ENCODE data around the gene GOLGB1. TPM values are rescaled to one million over a fixed set of nuclear protein-coding genes. Genes with fewer than 3 reads are reported as not detected.
"Not testable (repeated sequence)": the region's sequence is repeated elsewhere in the genome, so short reads cannot be mapped to it uniquely, and the experiment has no call there.

GOLGB1 gene
- polyA plus RNA-seq, 2 of the 4 experiments (the other 2 are of a cell fraction) = 11.9 to 27.0 TPM

DNA sequence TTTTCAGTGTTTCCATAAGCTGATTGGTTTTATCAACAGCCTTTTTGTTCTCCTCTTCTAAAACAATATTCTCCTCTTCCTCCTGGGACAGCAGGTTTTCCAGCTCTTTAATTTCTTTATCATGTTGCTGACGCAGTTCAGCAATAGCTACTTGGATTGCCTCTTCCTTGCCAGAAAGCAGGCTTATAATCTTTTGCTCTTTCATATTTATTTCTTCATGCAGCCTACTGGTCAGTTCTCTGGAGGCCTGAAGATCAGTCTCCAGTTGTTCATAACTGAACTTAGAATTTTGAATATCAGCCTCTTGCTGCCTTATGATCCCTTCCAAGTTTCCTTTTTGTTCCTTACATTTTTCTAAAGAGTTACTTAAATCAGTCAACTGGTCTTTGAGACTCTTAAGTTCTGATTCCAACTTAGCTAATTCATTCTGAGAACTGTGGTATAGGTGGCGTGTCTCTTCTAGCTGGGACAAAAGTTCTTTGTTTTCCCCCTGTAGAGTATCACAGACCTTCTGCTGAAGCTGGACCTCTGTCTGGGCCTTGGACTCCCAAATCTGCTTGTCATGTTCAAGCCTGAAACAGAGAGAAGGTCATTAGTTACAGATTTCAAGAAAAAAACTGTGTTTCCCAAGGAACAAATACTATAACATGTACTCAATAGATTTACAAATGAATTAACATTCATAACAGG, 57.4 kb downstream of the GOLGB1 start:
- Histone ChIP-seq H3K9me3 (no peaks in the 10 kb centered on the region), H3K4me3 (no peak overlapping the region), H3K27ac (no peak overlapping the region), H3K4me2 (no peak overlapping the region), H3K4me1 (no peaks in the 10 kb centered on the region)
- CTCF ChIA-PET = no interaction called here
- POLR2A ChIA-PET = no interaction called here
- DNase-seq (ENCODE audit: low read depth in 1 of 2, low spot score in 1 of 2) (no peak), ATAC-seq (no peak), FAIRE-seq (no peak)
- WGBS (ENCODE audit: missing lambda C conversion rate) = 90% methylated on average over 2 of the region's 2 CpGs
- TF ChIP-seq ZSCAN20 (CRISPR knock-in tag; IDR thresholded peaks at IDR 0.05) (no peak), HDAC2 (IDR thresholded peaks at IDR 0.05) (no peak), GATA3 (IDR thresholded peaks at IDR 0.05; ENCODE audit: borderline replicate concordance) (no peak), JUNB (IDR thresholded peaks at IDR 0.05) (no peak), CHD4 (IDR thresholded peaks at IDR 0.05; ENCODE audit: borderline replicate concordance) (no peak), TP53 (CRISPR knock-in tag; IDR thresholded peaks at IDR 0.05) (no peak), HOXB5 (CRISPR knock-in tag; IDR thresholded peaks at IDR 0.05) (no peak), PHF8 (IDR thresholded peaks at IDR 0.05; ENCODE audit: borderline replicate concordance, low read depth) (no peak), EHF (CRISPR knock-in tag; IDR thresholded peaks at IDR 0.05) (no peak), NR3C1 (IDR thresholded peaks at IDR 0.05) (no peak), CBX2 (IDR thresholded peaks at IDR 0.05; ENCODE audit: borderline replicate concordance, low read depth) (no peak), JUN (IDR thresholded peaks at IDR 0.05) (no peak)

DNA sequence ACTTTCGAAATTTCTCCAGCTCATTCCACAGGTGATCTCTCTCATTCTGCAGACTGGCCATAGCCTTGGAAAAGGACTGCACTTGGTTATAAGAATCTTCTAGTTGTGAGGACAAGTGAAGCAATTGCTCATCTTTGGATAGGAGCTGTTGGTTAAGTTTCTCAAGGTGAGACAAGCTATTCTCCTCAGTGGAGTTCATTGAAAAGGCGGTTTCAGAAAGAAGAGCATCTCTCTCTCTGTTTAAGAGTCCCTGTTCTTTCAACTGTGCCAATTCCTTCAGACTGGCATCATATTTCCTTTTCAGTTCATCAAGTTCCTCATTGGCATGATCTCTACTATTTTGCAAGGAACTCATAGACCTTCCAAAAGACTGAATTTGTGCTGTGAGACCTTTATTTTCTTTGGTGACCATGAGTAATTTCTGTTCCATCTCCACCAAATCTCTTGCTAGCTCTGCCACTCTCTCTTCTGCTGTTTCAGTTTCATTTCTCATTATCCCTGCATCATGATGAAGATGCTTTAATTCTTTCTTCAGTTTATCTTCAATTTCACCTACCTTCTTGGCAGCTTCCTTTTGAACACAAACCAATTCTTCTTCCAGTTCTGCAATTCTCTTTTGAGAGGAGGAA, 58.6 kb downstream of the GOLGB1 start:
- CTCF ChIA-PET = interaction anchor here (0.9 kb wide), 1 partner anchor 410 kb away, joined by 3 read pairs; no protein-coding TSS in a partner anchor

DNA sequence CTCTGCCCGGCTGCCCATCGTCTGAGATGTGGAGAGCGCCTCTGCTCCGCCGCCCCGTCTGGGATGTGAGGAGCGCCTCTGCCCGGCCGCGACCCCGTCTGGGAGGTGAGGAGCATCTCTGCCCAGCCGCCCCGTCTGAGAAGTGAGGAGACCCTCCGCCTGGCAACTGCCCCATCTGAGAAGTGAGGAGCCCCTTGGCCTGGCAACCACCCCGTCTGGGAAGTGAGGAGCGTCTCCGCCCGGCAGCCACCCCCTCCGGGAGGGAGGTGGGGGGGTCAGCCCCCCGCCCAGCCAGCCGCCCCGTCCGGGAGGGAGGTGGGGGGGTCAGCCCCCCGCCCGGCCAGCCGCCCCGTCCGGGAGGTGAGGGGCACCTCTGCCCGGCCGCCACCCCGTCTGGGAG, 60.8 kb downstream of the GOLGB1 start:
- FAIRE-seq, POLR2A ChIA-PET: not testable (repeated sequence)

More for the DNA sequence above, 58.6 kb downstream of the GOLGB1 start:
- Histone ChIP-seq H3K4me1 (no peaks in the 10 kb centered on the region), H3K4me3 (no peak overlapping the region), H3K9me3 (no peaks in the 10 kb centered on the region), H3K27ac (no peak overlapping the region), H3K4me2 (no peak overlapping the region)
- DNase-seq (ENCODE audit: low read depth in 1 of 2, low spot score in 1 of 2) = no peak
- WGBS (ENCODE audit: missing lambda C conversion rate) = 94% methylated on average over 2 of the region's 2 CpGs
- TF ChIP-seq HOXB5 (CRISPR knock-in tag; IDR thresholded peaks at IDR 0.05) = no peak
- no peak for TF ChIP-seq KDM5A (IDR thresholded peaks at IDR 0.05)
- TF ChIP-seq SMC3 (IDR thresholded peaks at IDR 0.05) = no peak
- no peak for TF ChIP-seq ZSCAN20 (CRISPR knock-in tag; IDR thresholded peaks at IDR 0.05)
- no peak for TF ChIP-seq ZFP36 (IDR thresholded peaks at IDR 0.05; ENCODE audit: borderline replicate concordance, partially characterized antibody)
- TF ChIP-seq MAFK (IDR thresholded peaks at IDR 0.05; ENCODE audit: partially characterized antibody) = no peak
- TF ChIP-seq, protein P1, sequence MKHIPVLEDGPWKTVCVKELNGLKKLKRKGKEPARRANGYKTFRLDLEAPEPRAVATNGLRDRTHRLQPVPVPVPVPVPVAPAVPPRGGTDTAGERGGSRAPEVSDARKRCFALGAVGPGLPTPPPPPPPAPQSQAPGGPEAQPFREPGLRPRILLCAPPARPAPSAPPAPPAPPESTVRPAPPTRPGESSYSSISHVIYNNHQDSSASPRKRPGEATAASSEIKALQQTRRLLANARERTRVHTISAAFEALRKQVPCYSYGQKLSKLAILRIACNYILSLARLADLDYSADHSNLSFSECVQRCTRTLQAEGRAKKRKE (CRISPR knock-in tag; IDR thresholded peaks at IDR 0.05; ENCODE audit: low read depth) = no peak
- no peak for TF ChIP-seq BHLHE40 (IDR thresholded peaks at IDR 0.05; ENCODE audit: low read depth, low read length)
- TF ChIP-seq JUNB (IDR thresholded peaks at IDR 0.05) = no peak
- no peak for TF ChIP-seq NR3C1 (IDR thresholded peaks at IDR 0.05)
- no peak for TF ChIP-seq HEYL (CRISPR knock-in tag; IDR thresholded peaks at IDR 0.05)
- TF ChIP-seq PHF8 (IDR thresholded peaks at IDR 0.05; ENCODE audit: borderline replicate concordance, low read depth) = no peak
- FAIRE-seq = no peak
- POLR2A ChIA-PET = no interaction called here
- no peak for ATAC-seq

DNA sequence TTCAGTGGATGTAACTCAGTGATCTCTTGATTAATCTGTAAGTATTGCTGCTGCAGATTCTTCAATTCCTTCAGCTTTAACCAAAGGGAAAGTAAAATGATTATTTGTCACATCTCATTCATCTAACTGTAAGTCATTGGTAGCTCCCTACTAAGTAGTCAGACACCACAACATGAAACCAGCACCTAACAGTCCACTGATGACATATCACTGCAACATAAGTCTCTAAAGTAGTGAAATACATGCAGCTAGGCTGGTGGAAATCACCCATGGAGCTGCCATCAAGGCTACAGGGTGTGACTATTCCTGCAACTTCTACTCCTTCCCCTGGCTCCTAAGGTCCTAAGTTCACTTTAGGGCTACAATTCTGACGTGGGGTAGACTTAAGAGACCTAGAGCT, 67.7 kb downstream of the GOLGB1 start:
- no peak for DNase-seq (ENCODE audit: low read depth in 1 of 2, low spot score in 1 of 2)
- no peak overlapping the region for H3K4me3 ChIP-seq
- POLR2A ChIA-PET = no interaction called here
- ATAC-seq = no peak
- H3K27ac ChIP-seq = no peak overlapping the region
- no peak overlapping the region for H3K4me2 ChIP-seq
- H3K9me3 ChIP-seq = peaks cover 10% of the 10 kb centered on the region; the same call in 1 of the 3 replicates
- TF ChIP-seq MYC (IDR thresholded peaks at IDR 0.05; ENCODE audit: borderline replicate concordance, low read length) = no peak
- TF ChIP-seq ZFP36 (IDR thresholded peaks at IDR 0.05; ENCODE audit: borderline replicate concordance, partially characterized antibody) = no peak
- TF ChIP-seq, protein P2, sequence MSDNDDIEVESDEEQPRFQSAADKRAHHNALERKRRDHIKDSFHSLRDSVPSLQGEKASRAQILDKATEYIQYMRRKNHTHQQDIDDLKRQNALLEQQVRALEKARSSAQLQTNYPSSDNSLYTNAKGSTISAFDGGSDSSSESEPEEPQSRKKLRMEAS (IDR thresholded peaks at IDR 0.05) = no peak
- TF ChIP-seq, protein P3, sequence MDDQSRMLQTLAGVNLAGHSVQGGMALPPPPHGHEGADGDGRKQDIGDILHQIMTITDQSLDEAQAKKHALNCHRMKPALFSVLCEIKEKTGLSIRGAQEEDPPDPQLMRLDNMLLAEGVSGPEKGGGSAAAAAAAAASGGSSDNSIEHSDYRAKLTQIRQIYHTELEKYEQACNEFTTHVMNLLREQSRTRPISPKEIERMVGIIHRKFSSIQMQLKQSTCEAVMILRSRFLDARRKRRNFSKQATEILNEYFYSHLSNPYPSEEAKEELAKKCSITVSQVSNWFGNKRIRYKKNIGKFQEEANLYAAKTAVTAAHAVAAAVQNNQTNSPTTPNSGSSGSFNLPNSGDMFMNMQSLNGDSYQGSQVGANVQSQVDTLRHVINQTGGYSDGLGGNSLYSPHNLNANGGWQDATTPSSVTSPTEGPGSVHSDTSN (IDR thresholded peaks at IDR 0.05) = no peak
- CTCF ChIA-PET = interaction anchor here (0.6 to 1.4 kb wide), 3 partner anchors 21 to 1060 kb away, joined by 3 read pairs; partner anchors contain the start of gene HCLS1
- 84% methylated on average over 1 of the region's 1 CpG for WGBS (ENCODE audit: missing lambda C conversion rate)
- no peak for FAIRE-seq
- no peaks in the 10 kb centered on the region for H3K4me1 ChIP-seq

More for the DNA sequence above, 60.8 kb downstream of the GOLGB1 start:
- not testable (repeated sequence) for H3K27ac ChIP-seq; DNase-seq (ENCODE audit: low read depth in 1 of 2, low spot score in 1 of 2); H3K4me1 ChIP-seq; H3K4me2 ChIP-seq; ATAC-seq; H3K4me3 ChIP-seq
- 94% methylated on average over 10 of the region's 31 CpGs for WGBS (ENCODE audit: missing lambda C conversion rate)
- H3K9me3 ChIP-seq = peaks cover 10% of the 10 kb centered on the region; the same call in 1 of the 3 replicates
- CTCF ChIA-PET = interaction anchor here (0.6 kb wide), 1 partner anchor 10 kb away, joined by 3 read pairs; no protein-coding TSS in a partner anchor
